ENCODE measurements around the gene EIF5AL1.

The EIF5AL1 gene

DNA sequence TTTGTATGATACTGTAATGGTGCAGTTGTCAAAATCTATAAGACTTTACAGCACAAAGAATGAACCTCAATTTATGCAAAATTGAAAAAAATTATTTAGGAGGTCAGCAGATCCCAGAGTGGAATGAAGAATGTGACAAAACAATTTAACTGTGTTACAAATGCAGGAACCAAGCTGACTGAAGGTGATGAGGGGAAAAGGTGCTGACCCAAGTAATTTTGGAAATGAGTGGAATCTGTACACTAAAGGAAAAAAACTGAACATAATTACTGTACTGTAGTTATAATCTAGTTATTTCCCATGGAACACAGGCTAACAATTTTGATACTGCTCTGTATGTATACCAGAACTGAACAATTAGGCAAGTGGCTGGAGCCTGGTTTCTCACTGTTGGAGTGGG, 35.7 kb upstream of the EIF5AL1 start:
- no peaks in the 10 kb centered on the region for H3K9me3 ChIP-seq (ENCODE audit: low read length)
- no peak overlapping the region for H3K4me3 ChIP-seq (ENCODE audit: low read depth, low read length, poor library complexity, severe bottlenecking)
- no peaks in the 10 kb centered on the region for H3K79me2 ChIP-seq (ENCODE audit: insufficient read depth, low read length)
- H3K4me1 ChIP-seq (ENCODE audit: insufficient read depth, low read length, severe bottlenecking) = no peaks in the 10 kb centered on the region
- no peaks in the 10 kb centered on the region for H3F3A ChIP-seq (ENCODE audit: insufficient read depth, low read length)
- H3K4me2 ChIP-seq (ENCODE audit: low read length) = no peak overlapping the region
- H3K9me2 ChIP-seq (ENCODE audit: low read depth, low read length) = no peaks in the 10 kb centered on the region
- no peak overlapping the region for H2AFZ ChIP-seq (ENCODE audit: low read length)
- no peaks in the 10 kb centered on the region for H4K20me1 ChIP-seq (ENCODE audit: insufficient read depth, low read length)
- no peaks in the 10 kb centered on the region for H3K27me3 ChIP-seq (ENCODE audit: insufficient read depth, low read length)
- no peak overlapping the region for H3K9ac ChIP-seq (ENCODE audit: low read length)
- no peaks in the 10 kb centered on the region for H3K36me3 ChIP-seq (ENCODE audit: insufficient read depth, low read length)
- TF ChIP-seq EZH2 (IDR thresholded peaks at IDR 0.05; ENCODE audit: borderline replicate concordance, low read length) = no peak
- TF ChIP-seq, protein P1, sequence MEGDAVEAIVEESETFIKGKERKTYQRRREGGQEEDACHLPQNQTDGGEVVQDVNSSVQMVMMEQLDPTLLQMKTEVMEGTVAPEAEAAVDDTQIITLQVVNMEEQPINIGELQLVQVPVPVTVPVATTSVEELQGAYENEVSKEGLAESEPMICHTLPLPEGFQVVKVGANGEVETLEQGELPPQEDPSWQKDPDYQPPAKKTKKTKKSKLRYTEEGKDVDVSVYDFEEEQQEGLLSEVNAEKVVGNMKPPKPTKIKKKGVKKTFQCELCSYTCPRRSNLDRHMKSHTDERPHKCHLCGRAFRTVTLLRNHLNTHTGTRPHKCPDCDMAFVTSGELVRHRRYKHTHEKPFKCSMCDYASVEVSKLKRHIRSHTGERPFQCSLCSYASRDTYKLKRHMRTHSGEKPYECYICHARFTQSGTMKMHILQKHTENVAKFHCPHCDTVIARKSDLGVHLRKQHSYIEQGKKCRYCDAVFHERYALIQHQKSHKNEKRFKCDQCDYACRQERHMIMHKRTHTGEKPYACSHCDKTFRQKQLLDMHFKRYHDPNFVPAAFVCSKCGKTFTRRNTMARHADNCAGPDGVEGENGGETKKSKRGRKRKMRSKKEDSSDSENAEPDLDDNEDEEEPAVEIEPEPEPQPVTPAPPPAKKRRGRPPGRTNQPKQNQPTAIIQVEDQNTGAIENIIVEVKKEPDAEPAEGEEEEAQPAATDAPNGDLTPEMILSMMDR (IDR thresholded peaks at IDR 0.05; ENCODE audit: low read length) = no peak
- no peak overlapping the region for H3K27ac ChIP-seq (ENCODE audit: low read depth, low read length, poor library complexity, severe bottlenecking)

DNA sequence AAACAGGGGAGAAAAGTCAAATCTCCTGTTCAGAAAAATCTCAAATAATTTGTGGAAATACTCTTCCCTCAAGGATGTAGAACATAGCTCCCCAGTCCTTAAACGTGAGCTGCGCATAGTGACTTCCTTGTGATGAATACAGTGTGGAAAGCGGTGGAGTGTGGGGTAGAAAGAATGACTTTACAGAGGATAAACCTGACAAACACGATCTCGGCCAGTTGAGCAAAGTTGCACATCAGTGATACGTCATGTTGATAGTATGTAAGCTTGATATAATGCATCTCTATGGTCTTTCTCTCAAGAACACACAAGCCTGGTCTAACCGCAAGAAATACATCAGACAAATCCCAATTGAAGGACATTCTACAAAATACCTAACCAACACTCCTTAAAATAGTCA, 34.9 kb upstream of the EIF5AL1 start:
- no peaks in the 10 kb centered on the region for H3K27me3 ChIP-seq (ENCODE audit: insufficient read depth, low read length)
- TF ChIP-seq EZH2 (IDR thresholded peaks at IDR 0.05; ENCODE audit: borderline replicate concordance, low read length) = no peak
- TF ChIP-seq, protein P1 (IDR thresholded peaks at IDR 0.05; ENCODE audit: low read length) = no peak
- no peak overlapping the region for H2AFZ ChIP-seq (ENCODE audit: low read length)
- H3K4me3 ChIP-seq (ENCODE audit: low read depth, low read length, poor library complexity, severe bottlenecking) = no peak overlapping the region
- H3K27ac ChIP-seq (ENCODE audit: low read depth, low read length, poor library complexity, severe bottlenecking) = no peak overlapping the region
- H3K9ac ChIP-seq (ENCODE audit: low read length) = no peak overlapping the region
- H3F3A ChIP-seq (ENCODE audit: insufficient read depth, low read length) = no peaks in the 10 kb centered on the region
- H3K79me2 ChIP-seq (ENCODE audit: insufficient read depth, low read length) = no peaks in the 10 kb centered on the region
- H3K4me2 ChIP-seq (ENCODE audit: low read length) = no peak overlapping the region
- H3K36me3 ChIP-seq (ENCODE audit: insufficient read depth, low read length) = no peaks in the 10 kb centered on the region
- no peaks in the 10 kb centered on the region for H3K9me2 ChIP-seq (ENCODE audit: low read depth, low read length)
- H3K9me3 ChIP-seq (ENCODE audit: low read length) = no peaks in the 10 kb centered on the region
- no peaks in the 10 kb centered on the region for H3K4me1 ChIP-seq (ENCODE audit: insufficient read depth, low read length, severe bottlenecking)
- no peaks in the 10 kb centered on the region for H4K20me1 ChIP-seq (ENCODE audit: insufficient read depth, low read length)

DNA sequence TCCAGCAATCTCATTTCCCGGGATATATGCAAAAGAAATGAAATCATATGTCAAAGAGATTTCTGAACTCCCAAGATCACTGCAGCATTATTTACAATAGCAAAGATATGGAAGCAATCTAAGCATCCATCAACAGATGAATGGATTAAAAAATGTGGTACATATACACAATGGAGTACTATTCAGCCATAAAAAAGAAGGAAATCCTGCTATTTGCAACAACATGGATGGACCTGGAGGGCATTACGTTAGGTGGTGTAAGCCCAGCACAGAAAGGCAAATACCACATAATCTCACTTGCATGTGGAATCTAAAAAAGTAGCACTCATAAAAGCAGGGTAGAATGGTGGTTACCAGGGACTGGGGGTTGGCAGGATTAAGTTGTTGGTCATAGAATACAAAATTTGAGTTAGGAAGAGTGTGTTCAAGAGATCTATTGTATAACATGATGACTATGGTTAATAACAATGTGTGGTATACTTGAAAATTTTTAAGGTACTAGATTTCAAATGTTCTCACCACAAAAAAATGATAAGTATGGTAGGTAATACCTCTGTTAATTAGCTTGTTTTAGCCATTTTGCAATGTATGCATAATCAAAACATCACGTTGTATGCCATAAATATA, 32.9 kb upstream of the EIF5AL1 start:
- H2AFZ ChIP-seq (ENCODE audit: low read length) = no peak overlapping the region
- TF ChIP-seq EZH2 (IDR thresholded peaks at IDR 0.05; ENCODE audit: borderline replicate concordance, low read length) = no peak
- TF ChIP-seq, protein P1 (IDR thresholded peaks at IDR 0.05; ENCODE audit: low read length) = no peak

More for the DNA sequence above, 32.9 kb upstream of the EIF5AL1 start:
- Histone ChIP-seq H3K9me3 (ENCODE audit: low read length) (no peaks in the 10 kb centered on the region), H3K27me3 (ENCODE audit: insufficient read depth, low read length) (no peaks in the 10 kb centered on the region), H4K20me1 (ENCODE audit: insufficient read depth, low read length) (no peaks in the 10 kb centered on the region), H3K9ac (ENCODE audit: low read length) (no peak overlapping the region), H3F3A (ENCODE audit: insufficient read depth, low read length) (no peaks in the 10 kb centered on the region), H3K27ac (ENCODE audit: low read depth, low read length, poor library complexity, severe bottlenecking) (no peak overlapping the region), H3K79me2 (ENCODE audit: insufficient read depth, low read length) (no peaks in the 10 kb centered on the region), H3K4me1 (ENCODE audit: insufficient read depth, low read length, severe bottlenecking) (no peaks in the 10 kb centered on the region), H3K36me3 (ENCODE audit: insufficient read depth, low read length) (no peaks in the 10 kb centered on the region), H3K4me2 (ENCODE audit: low read length) (no peak overlapping the region), H3K4me3 (ENCODE audit: low read depth, low read length, poor library complexity, severe bottlenecking) (no peak overlapping the region), H3K9me2 (ENCODE audit: low read depth, low read length) (no peaks in the 10 kb centered on the region)

All from OCI-LY1 (cell line).